ENCODE measurements around the gene TMBIM6.
A peak's percentile ranks its signal among the peaks of the same experiment; 100 is the strongest.
"Not testable (repeated sequence)": the region's sequence is repeated elsewhere in the genome, so short reads cannot be mapped to it uniquely, and the experiment has no call there.

TMBIM6 gene

GRCh38 chr12:49730050-49730449 lies 11.3 kb upstream of the TMBIM6 start:
- DNase-seq, result no peak

- no peak for DNase-seq
Observed at GRCh38 chr12:49730568-49731101, 10.7 kb upstream of the TMBIM6 start.

GRCh38 chr12:49733219-49734017 lies 7.9 kb upstream of the TMBIM6 start:
- no peak for DNase-seq

GRCh38 chr12:49734900-49735299 lies 6.5 kb upstream of the TMBIM6 start:
- DNase-seq, result not testable (repeated sequence)

- DNase-seq, result not testable (repeated sequence)
Observed at GRCh38 chr12:49738721-49739120, 2.6 kb upstream of the TMBIM6 start.

- DNase-seq, result not testable (repeated sequence)
Observed at GRCh38 chr12:49740277-49740676, 1.1 kb upstream of the TMBIM6 start.

GRCh38 chr12:49741882-49742620 lies 694 bp downstream of the TMBIM6 start:
- no peak for DNase-seq

- no peak for DNase-seq
Observed at GRCh38 chr12:49744363-49744885, 3.1 kb downstream of the TMBIM6 start.

GRCh38 chr12:49748306-49748705 lies 6.9 kb downstream of the TMBIM6 start:
- no peak for DNase-seq

- DNase-seq, result no peak
Observed at GRCh38 chr12:49748800-49749199, 7.4 kb downstream of the TMBIM6 start.

GRCh38 chr12:49750027-49750995 lies 9.0 kb downstream of the TMBIM6 start:
- no peak for DNase-seq

GRCh38 chr12:49750996-49751393 lies 9.6 kb downstream of the TMBIM6 start:
- DNase-seq, result no peak

- no peak for DNase-seq
Observed at GRCh38 chr12:49761677-49762467, 20.5 kb downstream of the TMBIM6 start.

- DNase-seq, result no peak
Observed at GRCh38 chr12:49762468-49762847, 21.1 kb downstream of the TMBIM6 start.

- DNase-seq, result no peak
Observed at GRCh38 chr12:49763006-49763591, 21.7 kb downstream of the TMBIM6 start.

- no peak for DNase-seq
Observed at GRCh38 chr12:49764126-49764525, 22.8 kb downstream of the TMBIM6 start.

- no peak for DNase-seq
Observed at GRCh38 chr12:49766115-49766455, 24.7 kb downstream of the TMBIM6 start.

GRCh38 chr12:49767333-49767732 lies 26.0 kb downstream of the TMBIM6 start:
- DNase-seq, result no peak

- DNase-seq, result not testable (repeated sequence)
Observed at GRCh38 chr12:49773102-49773501, 31.7 kb downstream of the TMBIM6 start.

- peak; percentile 72 for DNase-seq
Observed at GRCh38 chr12:49776413-49776812, 35.1 kb downstream of the TMBIM6 start.

GRCh38 chr12:49776858-49777257 lies 35.5 kb downstream of the TMBIM6 start:
- DNase-seq, result peak; percentile 81

Measured in NCI-H2171 (cell line).